Activated CD8-positive, alpha-beta memory T cell treated with anti-CD3 and anti-CD28 coated beads for 1 hour (primary cell): ENCODE data around the gene PLXNA4.
"Not testable (repeated sequence)": the region's sequence is repeated elsewhere in the genome, so short reads cannot be mapped to it uniquely, and the experiment has no call there.

Experiments
- DNase-seq, 2 donors: peaks; one replicate each; pipeline ENCODE4 v3.0.0-alpha.2; 2020; ENCODE audit warnings: low read depth in 1 of 2; ENCODE audit errors: extremely low read depth in 1 of 2

PLXNA4 gene

DNA sequence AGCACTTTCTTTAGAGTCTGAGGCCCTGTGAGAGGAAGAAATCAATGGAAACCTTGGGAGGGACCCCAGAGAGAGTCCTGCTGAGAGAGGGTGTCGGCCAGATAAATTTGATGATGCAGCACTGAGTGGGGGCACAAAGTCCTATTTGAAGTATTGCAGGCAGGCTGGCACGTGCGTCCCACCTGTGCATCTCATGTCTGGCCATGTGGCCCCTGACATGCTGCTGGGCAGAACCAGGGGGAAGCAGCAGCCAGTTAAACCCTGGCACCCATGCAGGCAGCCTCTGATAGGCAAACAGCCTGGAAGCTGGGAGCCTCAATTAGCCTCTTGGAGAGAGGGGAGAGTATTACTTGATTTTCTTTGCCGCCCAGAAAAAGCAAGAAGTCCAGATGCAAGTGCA, 180.9 kb downstream of the PLXNA4 start:
- no peak for DNase-seq

DNA sequence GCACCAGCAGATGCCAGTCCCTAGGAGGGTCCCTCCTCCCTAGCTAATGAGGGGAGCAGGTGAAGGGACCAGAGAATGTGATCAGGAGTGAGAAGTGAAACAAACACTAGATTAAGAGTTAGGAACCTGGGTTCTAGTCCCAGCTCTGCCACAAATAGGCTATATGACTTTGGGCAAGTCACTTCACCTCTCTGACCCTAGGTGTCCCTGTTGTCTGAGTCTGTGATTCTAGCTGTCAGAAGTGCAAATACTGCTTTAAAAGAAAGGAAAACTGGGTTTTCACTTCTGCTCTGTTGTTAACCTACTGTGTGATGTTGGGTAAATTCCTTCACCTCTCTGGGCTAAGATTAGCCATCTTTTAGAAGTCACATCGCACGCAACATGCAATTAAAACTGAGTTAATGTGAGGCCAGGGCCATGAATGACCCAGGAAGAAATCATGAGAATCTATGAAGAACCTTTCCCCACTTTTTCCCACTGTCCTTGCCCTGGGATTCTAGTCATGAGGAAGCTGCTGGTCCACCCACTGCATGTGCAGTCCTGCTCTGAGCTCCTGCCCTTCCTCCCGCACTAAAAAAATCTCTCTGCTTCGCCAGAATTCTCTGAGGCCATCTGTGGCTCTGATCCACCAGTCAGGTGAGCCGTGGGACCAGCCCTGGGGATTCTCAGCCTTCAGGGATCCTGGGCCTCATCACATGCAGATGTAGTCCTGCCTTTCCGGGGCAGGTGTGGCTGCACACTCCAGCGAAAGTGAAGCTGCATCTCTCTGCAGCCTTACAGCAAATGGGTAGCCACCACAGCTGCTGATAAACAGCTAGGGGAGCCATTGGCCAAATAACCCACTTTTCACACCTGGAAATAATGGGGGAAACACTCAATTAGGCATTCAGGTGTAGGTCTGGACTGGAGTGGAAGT, 181.7 kb downstream of the PLXNA4 start:
- no peak for DNase-seq

DNA sequence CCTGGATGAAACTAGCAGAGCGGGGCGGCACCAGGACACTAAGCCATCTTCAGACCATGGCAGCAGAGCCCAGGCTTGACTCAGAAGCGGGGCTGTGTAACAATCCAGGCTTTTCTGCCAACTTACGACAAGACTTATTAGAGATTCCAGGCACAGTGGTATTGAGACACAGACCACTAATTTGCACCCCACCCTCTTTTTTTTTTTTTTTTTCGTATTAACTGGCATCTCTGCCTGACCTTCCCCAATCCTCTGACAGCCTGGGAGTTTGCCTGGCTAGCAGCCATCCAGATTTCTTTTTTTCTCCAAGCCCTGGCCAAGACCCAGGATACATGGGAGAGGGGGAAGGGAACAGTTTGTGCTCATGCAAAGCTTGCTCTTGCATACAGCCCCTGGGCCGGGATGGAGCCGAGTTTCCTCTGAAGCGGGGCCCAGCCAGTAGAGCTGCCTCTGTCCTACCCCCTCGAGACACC, 182.4 kb downstream of the PLXNA4 start:
- DNase-seq, result no peak

DNA sequence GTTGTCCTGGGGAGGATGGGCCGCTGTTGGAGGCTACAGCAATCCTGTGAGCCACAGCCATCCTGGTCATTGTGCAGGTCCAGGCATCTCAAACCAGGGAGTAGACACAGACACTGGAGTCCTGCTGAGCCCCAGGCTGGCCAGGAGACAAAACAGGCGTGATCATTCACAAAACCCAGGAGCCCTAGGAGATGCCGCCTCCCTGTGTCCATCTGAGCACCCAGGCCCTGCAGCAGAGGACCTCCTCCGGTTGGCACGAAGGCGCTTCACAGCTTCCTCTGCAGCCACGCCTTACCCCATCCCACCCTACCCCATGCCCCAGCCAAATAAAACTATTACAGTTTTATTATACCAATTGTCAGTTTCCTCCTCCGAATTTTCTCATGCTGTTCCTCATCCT, 183.6 kb downstream of the PLXNA4 start:
- DNase-seq, result no peak

DNA sequence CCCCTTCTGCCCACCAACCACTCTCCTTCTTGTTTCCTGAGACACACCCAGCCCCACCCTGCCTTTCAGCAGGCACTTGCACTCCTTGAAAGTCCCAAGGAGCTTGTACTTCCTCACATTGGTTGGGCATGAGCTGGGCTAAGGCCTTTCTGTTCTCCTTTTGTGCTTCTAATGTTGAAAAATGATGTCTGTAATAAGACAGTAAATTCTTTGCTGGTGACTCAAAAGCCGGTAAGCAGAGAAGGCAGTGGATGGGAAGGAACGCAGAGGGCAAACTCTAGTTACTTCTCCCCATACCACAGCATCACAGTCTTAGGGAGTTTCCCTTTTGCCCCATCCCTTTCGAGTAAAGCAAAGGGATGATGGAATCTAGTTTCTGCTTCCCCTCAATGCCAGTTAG, 185.6 kb downstream of the PLXNA4 start:
- DNase-seq, result no peak

DNA sequence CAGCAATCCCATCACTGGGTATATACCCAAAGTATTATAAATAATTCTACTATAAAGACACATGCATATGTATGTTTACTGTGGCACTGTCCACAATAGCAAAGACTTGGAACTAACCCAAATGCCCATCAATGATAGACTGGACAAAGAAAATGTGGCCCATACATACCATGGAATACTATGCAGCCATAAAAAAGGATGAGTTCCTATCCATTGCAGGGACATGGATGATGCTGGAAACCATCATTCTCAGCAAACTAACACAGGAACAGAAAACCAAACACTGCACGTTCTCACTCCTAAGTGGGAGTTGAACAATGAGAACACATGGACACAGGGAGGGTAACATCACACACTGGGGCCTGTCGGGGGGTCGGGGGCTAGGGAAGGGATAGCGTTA, 186.2 kb downstream of the PLXNA4 start:
- not testable (repeated sequence) for DNase-seq

DNA sequence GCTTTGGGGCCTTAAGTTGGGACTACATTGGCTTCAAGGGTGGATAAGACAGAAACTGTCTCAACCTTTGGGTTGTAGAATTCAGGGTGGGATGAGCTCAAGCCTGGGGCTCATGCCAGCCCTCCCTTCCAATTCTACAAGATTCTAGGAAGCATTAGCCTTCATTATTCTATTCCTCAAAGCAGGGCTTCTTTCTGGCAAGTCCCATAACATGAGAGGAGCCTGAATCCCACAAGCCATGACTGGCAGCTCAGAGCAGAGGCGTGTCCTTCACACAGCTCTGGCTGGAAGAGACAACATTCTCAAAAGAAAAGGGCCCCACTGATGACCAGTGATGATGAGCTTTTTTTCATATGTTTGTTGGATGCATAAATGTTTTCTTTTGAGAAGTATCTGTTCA, 187.6 kb downstream of the PLXNA4 start:
- DNase-seq, result no peak

DNA sequence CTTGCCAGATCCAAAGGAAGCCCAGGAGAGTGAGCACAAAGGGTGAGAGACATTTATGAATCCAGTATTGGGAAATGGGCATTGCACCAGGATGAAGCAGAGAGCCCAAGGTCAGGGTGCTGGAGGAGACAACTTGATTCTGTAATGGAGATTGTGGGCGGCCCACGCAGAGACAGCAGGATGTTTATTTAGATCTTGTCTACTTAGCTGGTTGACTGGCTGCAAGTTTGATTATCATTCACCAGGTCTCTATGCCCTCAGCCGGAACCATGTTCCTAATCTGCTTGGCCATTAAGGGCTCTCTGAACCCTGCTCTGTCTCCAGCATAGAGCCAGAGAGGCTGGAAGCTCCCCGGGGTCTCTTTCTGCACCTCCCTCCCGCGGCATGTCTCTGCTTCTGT, 188.7 kb downstream of the PLXNA4 start:
- no peak for DNase-seq

DNA sequence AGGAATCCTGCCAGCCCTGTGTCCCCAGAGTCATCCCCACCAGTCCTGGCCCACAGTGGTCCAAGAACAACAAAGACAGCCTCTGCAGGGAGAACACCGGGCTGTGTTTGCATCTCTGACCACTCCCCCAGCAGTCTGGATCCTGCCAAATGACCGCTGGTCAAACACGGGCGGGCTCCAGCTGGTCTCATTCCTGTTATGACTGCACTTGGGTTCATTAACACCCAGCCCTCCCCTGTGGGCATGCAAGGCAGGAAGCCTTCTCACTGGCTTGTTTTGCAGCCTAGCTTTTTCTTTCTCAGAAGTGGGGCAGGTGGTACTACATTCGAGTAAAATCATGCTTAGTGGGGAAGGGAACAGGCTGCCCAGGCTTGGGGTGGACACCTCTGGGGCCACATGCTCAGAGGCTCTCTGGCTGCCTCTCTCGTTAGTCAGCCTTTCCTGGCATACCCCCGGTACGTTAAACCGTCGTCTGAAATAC, 190.0 kb downstream of the PLXNA4 start:
- no peak for DNase-seq

DNA sequence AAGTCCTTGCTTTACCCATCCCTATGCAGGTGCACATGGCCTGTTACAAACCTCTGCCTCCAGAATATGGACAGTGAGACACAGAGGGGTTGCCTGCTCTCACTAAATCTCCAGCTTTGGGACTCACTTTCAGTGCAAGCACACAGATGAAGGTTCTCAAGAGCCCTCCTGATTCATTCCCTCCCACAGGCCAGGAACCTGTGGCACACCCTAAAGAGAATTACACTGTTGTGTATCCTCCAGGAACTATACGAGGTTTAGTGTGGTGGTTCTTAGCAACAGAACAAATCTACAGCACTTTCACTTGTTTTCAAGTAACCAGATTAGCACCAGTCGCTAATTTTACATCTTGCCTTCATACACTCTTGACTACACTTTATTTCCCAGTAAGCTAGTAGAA, 192.3 kb downstream of the PLXNA4 start:
- no peak for DNase-seq

DNA sequence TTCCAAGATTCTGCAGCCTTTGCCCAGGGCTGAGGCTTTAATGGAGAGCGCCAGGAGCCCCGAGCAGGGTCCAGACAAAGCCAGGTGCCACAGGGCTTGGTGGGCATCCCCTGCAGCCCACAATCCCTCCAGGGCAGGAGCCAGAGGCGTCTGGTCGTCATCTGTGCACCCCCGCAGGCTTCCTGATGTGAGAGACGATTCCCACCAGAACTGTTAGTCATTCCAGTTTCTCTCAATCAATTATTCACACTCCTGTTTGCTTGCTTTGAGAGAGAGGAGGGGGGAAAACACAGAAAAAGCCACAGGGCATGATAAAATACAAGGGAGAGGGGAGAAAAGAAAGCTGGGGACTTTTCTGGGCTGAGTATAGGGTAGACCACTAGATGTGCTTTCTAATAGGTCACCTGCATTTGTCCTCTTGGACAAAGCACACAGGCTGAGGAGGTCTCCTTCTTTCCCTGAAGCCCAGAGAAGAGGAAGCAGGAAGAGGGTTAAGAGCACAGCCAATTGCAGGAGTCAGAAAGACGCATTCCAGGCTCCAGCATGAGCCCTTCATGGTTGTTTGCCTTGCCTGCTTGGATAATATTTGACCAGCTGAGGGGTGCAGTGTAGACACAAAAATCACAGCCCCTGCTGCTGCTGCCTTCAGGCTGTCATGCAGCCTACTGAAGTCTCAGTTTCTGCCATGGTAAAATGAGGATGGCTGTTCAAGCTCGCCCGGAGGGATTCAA, 194.4 kb downstream of the PLXNA4 start:
- DNase-seq, result no peak

DNA sequence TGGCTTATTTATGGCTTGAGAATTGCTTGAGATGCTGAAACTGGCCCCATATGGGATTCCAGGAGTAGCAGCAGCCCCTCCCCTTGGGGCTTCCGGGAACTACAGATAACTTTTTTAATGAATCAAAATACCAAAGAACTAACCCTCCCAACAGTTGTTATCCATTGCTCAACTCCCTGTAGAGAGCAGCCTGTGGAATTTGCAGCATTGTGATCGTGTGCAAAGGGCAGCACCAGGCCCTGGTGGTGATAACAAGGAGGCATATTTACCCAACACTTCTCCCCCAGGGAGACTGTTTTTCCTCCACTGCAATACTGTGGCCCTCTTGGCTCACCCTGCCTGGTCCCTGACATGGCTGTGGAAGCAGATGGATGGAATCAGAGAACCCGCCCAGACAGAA, 196.2 kb downstream of the PLXNA4 start:
- DNase-seq, result no peak

DNA sequence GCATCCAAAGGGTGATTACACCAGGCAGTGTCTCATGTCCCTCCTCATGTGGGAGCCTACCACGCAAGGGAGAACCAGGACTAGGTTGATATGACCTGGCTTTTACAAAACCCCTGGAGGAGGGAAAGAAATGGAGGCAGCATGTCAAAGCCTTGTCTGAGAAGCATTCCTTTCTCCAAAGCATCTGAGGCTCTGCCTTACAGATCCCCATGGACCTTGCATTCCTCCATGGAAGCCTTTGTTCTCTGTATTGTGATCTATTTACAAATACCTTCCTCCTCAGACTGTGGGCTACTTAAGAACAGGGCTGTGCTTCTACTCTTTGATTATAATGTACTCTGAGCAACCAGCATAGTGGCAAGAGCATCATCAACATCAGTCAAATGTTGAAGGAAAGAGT, 197.0 kb downstream of the PLXNA4 start:
- no peak for DNase-seq

DNA sequence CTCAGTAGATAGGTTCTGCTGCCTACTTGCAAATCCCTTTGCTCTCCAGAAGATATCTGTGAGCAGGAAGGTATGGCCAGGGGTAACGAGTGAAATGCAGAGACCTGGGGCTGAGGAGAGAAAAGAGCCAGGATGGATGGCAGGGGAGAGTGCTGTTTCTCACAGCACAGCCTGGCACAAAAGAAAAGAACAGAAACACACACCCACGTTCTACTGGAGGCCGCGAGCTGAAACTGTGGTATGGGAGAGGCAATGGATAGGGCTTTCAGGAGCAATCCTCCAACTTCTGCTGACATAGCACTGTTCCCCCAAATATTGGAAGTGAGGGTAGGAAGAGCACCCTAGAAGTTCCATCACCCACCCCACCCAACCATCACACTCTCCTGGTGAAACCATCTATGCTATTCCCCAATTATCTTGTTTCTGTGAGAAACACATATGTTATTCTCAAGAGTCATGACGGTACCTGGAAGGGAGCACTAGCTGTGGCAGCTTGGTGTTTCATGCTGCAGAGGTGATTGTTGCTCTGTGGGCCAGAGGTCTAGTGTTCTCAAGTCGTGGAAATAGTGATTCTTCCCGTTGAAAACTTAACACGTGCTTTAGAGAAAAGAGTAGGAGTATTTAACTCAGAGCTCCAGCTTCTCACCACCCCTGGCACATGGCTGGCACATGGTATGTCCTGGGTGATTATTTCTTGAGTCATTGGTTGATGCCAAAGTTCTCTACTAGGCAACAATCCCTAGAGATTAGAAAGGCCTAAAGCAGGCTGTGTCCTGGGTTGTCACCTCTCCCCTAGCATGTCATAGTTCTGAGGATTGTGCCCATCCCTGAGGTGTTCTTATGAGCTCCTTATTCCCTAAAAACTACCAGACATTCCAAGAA, 198.3 kb downstream of the PLXNA4 start:
- DNase-seq, result no peak

DNA sequence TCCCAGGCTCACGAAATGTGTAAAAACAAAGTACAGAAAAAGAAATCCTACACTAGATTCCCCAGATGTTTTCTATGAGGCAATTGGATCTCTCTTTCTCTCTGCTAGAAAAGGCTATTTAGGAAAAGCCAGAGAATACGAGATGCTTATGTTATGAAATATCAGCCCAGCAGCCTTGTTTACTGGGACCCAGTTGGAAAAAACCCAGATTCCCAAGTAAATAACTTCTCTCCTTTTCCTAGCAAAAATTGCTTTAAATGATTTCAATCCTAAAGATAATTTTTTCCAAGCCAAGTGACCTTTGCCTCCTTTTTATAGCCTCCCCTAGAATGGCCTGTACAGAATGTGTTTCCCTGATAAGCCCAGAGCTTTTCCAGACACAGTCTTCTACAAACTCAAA, 199.3 kb downstream of the PLXNA4 start:
- no peak for DNase-seq

DNA sequence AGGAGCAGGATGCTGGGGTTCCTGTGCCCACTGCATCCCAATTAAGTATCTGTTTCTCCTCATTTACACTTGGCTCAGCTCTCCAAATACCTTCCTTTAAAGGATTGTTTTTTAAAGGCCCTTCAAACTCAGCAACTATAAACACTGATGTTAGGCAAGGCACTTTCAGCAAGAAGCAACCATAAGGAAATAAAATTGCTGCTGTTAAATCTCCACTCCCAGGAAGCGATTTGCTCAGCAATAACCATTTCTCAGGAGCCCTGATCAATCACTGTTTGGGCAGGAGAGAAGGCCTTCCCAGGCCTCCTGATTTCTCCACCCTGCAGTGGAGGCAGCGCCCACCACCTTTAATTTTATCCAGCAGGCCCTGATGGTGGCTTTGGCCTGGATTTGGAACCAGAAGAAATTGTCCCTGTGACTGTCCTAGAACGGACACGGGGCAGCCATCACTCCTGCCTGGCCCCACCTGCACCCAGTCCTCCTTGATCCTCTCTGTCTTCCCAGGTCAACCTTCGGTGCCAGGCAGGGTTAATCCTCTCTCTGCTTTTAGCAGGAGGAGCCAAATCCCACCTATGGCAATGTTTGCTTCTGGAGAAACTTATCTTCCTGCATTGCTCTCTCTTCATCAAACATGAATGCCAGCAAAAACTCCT, 199.8 kb downstream of the PLXNA4 start:
- no peak for DNase-seq

DNA sequence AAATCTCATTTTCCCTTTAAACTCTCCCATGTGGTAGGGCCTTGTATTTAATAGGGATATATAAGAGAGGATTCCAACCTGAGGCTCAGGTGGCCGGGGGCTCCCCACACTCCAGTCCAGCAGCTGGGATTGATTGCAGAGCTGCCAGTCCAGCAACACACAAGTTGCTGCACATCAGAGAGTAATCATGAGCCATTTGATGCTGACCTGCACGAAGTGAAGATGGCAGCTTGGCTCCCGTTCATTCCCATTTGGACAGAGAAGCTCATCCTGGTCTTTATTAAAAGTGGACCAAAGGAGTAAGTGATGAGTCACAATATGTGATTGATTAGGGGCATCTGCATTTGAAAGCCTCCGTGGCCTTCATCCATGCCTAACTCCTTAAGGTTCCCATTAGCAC, 202.4 kb downstream of the PLXNA4 start:
- no peak for DNase-seq

DNA sequence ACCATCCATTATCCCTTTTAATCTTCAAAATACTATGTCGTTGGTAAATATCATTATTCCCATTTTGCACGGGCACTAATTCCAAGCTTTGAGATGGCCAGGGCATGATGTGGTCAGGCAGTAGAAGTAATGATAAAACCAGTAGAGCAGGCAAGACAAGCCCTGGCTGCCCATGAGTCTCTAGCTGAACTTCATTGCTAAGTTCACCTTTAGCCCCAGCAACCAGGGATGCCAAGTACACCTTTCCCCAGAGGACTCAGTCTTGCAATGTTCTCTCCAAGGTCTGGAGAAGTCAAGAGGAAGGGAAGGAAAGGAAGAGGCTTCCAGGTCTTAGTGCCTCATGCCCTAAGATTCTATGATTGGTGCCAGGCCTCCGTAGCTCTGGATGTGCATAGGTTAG, 203.2 kb downstream of the PLXNA4 start:
- no peak for DNase-seq

DNA sequence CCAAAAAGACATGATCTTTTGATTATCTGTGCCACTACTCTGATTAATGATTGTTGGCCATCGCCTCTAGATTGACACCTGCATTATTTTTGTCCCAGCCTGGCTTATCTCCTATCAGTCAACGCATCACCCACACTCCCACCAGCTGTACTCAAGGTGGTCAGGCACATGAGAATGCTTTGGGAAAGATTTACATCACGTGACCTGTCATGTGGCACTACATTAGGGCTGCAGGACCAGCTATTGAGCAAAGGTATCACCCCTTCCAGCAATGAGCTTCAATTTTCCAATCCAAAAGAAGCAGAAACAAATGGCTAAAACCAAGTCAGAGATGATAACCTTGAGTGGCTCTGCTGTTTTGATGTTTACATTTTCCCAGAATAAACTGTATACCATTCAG, 204.3 kb downstream of the PLXNA4 start:
- DNase-seq, result no peak

DNA sequence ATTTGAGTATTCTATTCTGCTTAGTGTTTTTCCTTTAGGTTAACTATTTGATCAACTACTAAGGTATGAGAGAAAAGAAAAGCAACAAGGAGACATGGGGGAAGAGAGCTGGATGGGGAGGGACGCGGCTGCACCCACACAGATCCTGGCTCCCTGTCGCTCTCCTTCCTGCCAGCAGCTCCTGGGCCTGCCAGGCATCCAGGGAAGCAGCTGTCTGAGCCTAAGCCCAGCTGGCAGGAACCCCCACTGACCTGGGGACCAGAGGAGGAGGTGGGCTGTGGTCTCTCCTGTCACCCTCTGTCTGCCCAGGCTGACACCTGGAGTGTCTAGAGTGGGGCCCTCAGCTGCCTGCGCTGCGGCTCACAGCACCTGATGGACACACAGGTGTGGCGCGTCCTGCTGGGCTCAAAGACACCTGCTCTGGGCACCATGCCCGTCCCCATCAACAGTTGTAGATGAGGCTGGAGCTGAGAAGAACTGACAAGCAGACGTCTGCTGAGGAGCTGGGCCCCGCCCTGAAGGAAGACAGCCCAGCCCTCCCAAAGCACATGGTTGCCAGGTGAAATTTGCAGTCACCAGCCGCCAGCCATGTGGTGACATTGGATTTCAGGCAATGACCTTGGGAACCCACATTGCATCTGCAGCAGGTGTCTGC, 207.9 kb downstream of the PLXNA4 start:
- no peak for DNase-seq
